Activated T-cell treated with anti-CD3 and anti-CD28 coated beads, Interleukin-2, amount 50 U/mL, for 72 hours (primary cell): ENCODE data around the gene TNK2. TPM values are rescaled to one million over a fixed set of nuclear protein-coding genes. Genes with fewer than 3 reads are reported as not detected.

ENCODE experiments used
- ATAC-seq, 2 donors: fragments of 150-1000 bp; cut with Tn5 transposase; replicated peaks in 1 of 2; 2 replicates each; pipeline ENCODE4 v1.10.0; 2021; ENCODE audit warnings: moderate library complexity in 2 of 2, mild to moderate bottlenecking in 1 of 2
- DNase-seq, 2 donors: peaks; one replicate each; pipeline ENCODE4 v3.0.0; 2021 to 2022; ENCODE audit warnings: mixed read lengths in 1 of 2
- H3K27ac Mint-ChIP-seq: one replicate; pipeline ENCODE4 v1.8.0; 2022; ENCODE audit warnings: mild to moderate bottlenecking, moderate library complexity, mixed read lengths
- H3K27me3 Mint-ChIP-seq: one replicate; pipeline ENCODE4 v1.8.0; 2022; ENCODE audit warnings: low read depth, mixed read lengths
- H3K36me3 Mint-ChIP-seq, 2 donors: one replicate each; pipeline ENCODE4 v1.8.0; 2022; ENCODE audit warnings: mixed read lengths in 2 of 2, mild to moderate bottlenecking in 1 of 2; ENCODE audit not compliant: insufficient read depth in 2 of 2
- H3K4me1 Mint-ChIP-seq: one replicate; pipeline ENCODE4 v1.8.0; 2022; ENCODE audit warnings: low read depth, mixed read lengths
- H3K4me3 Mint-ChIP-seq, 2 donors: one replicate each; pipeline ENCODE4 v1.8.0; 2022; ENCODE audit warnings: mild to moderate bottlenecking in 2 of 2, mixed read lengths in 2 of 2, moderate library complexity in 2 of 2
- H3K9me3 Mint-ChIP-seq, 2 donors: one replicate each; pipeline ENCODE4 v1.8.0; 2022; ENCODE audit warnings: mixed read lengths in 2 of 2
- total RNA-seq, 2 donors: library from RNA; stranded (reverse); gene quantifications; one replicate each; pipeline ENCODE4 v1.2.3, GENCODE V29; 2022

TNK2 gene
- total RNA-seq, 2 donors from 2014 or later = 94.8 to 112 TPM

DNA sequence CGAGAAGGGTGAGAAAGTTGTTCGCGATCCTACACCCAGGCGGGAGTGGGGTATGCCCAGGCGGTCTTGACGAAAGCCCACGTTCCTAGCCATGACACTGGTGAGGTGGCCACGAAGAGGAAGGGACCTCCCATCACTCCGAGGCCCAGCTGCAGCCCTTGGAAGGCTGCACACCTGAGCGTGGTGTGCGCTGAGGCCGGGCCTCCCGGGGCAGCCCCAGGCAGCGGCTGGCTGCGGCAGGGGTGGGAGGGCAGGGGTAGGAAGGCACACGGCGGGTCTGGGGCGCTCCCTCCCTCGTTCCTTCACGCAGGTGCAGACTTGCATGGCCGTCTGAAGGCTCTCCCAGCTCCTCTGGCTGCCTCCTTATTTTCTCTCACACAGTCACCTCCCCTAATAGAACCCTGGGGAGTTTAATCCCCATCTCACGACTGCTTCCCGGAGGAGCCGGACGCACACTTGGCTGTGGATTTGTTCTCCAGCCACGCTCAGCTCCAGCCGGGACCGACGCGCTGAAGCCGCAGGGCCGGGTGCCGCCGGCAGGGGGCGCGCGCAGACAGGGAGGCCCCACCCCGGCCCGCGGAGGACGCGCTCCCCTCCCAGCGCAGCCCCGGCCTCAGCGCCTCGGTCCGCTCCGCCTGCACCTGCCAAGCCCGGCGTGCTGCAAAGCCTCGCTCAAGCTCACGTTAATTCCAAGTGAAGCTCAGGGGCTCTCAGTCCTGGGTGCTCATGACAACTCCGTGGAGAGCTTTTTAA lies 58.9 kb downstream of the TNK2 start:
- Mint-ChIP-seq H3K36me3 (no peaks in the 10 kb centered on the region), H3K4me3 (no peak overlapping the region), H3K27me3 (peaks cover 8% of the 10 kb centered on the region), H3K4me1 (peaks cover 19% of the 10 kb centered on the region), H3K9me3 (no peaks in the 10 kb centered on the region), H3K27ac (no peak overlapping the region)
- ATAC-seq (no peak), DNase-seq (no peak)

DNA sequence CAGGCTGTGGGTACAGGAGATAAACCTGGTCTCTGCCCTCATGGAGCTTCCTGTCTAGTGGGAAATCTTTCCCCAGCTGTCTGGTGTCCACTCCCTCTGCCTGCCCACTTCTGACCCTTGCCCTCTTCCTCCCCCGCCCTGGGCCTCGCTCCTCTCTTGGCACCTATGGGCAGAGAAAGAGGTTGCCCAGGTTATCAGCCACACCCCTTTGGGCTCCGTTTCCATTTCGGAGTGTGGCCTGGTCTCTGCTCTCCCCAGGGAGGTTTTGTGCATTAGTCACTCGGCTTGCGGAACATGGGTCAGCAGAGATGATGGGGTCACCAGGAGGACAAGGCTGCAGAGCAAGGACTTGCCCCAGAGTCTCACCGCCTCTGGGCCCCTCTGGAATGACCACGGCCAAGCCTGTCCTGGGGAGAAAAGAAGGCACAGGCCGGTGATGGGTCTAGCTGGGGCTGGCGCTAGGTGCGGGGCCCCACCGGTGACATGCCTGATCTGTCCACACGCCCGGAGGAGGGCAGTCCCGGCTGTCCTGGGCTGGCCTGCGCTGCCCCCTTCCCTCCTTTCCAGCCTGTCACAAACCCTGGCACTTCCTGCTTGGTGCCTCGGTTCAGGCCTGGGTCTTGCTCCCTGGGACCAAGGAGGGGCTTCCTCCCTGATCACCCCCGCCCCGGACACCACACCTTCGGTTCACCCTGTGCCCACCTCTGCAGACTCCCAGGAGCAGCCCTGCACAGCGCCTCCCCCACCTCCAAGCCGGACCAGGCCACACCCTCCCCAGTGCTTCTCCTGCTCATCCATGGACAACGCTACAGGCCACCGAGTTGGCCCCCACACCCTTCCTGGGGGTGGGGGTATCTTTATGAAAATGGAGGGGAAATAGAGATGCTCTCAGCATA lies 61.0 kb downstream of the TNK2 start:
- H3K4me3 Mint-ChIP-seq = no peak overlapping the region
- H3K27ac Mint-ChIP-seq = no peak overlapping the region
- no peaks in the 10 kb centered on the region for H3K36me3 Mint-ChIP-seq
- peaks cover 8% of the 10 kb centered on the region for H3K27me3 Mint-ChIP-seq
- no peaks in the 10 kb centered on the region for H3K9me3 Mint-ChIP-seq
- no peak for DNase-seq
- H3K4me1 Mint-ChIP-seq = peaks cover 19% of the 10 kb centered on the region
- ATAC-seq = no peak

DNA sequence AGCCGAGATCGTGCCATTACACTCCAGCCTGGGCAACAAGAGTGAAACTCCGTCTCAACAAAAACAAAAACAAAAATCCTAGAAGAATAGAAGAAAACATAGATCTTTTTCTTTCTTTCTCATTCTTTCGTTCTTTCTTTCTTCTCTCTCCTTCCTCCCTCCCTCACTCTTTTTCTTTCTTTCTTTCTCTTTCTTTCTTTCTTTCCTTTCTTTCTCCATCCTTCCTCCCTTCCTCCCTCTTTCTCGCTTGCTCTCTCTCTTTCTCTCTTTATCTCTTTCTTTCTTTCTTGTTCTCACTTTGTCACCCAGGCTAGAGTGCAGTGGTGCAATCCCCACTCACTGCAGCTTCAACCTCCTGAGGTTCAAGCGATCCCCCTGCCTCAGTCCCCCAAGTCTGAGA lies 62.9 kb downstream of the TNK2 start:
- Mint-ChIP-seq H3K9me3 (no peaks in the 10 kb centered on the region), H3K27me3 (no peaks in the 10 kb centered on the region), H3K4me1 (peaks cover 7% of the 10 kb centered on the region), H3K27ac (no peak overlapping the region), H3K36me3 (no peaks in the 10 kb centered on the region), H3K4me3 (no peak overlapping the region)
- ATAC-seq (no peak), DNase-seq (no peak)

DNA sequence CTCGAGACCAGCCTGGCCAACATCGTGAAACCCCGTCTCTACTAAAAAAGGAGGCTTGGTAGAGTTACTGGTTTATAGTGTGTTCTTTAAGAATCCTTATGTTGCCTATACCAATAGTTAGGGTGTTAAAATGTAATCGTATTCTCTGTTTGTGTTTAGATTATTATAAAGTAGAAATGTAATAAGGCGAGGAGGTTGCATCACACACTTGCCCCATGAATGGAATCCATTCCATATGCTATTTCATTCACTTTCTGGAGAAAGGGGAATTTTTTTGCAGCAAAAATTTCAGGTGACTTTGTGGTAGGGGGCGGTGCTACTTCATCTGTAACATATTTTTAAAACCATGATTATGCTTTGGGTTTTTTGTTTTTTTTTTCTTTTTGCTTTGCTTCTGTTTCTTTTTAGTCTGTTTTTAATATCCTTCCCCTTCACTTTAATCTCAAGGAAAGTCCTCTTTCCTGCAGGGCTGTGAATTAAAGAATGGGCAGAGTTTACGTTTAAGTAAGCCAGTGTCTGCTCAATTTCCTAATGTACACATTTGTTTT lies 63.6 kb downstream of the TNK2 start:
- no peak for DNase-seq
- H3K9me3 Mint-ChIP-seq = no peaks in the 10 kb centered on the region
- H3K27ac Mint-ChIP-seq = no peak overlapping the region
- peaks cover 7% of the 10 kb centered on the region for H3K4me1 Mint-ChIP-seq
- no peak for ATAC-seq
- H3K27me3 Mint-ChIP-seq = no peaks in the 10 kb centered on the region
- no peaks in the 10 kb centered on the region for H3K36me3 Mint-ChIP-seq
- H3K4me3 Mint-ChIP-seq = no peak overlapping the region

DNA sequence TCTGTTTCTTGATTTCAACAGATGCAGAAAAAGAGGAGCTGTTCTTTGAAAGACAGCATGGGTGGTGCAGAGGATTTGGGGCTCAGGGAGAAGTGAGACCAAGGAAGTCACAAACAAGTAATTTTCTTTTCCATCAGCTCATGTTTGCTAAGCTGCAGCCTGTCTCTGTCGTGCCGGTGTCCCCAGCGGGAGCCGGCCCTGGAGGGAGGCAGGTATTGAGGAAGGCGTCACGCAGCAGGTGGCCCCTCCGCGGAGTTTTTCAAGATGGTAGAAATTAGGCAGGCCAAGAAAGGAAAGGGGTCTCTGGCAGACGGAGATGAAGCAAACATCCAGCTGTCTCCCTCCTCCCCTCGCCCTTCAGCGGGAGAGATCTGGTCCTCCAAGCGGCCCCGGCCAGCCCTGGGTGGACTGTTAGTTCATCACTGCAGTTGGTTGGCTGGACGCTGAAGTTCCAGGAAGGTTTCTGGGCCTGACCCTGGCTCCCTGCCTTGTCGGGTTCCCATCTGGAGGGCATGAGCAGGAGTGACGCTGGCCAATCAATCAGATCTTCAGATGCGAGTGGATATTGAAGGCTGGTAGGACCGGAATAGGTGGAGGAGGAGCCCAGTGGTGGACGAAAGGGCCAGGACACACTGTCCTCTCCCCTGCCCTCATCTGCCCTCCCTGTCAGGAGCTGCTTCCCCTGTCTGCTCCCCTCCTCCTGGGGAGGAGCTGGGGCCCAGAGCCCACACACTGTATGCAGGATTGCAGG lies 68.9 kb downstream of the TNK2 start:
- ATAC-seq = no peak
- Mint-ChIP-seq H3K4me3 (no peak overlapping the region), H3K4me1 (no peaks in the 10 kb centered on the region), H3K27me3 (no peaks in the 10 kb centered on the region), H3K36me3 (no peaks in the 10 kb centered on the region), H3K9me3 (no peaks in the 10 kb centered on the region), H3K27ac (no peak overlapping the region)
- no peak for DNase-seq

DNA sequence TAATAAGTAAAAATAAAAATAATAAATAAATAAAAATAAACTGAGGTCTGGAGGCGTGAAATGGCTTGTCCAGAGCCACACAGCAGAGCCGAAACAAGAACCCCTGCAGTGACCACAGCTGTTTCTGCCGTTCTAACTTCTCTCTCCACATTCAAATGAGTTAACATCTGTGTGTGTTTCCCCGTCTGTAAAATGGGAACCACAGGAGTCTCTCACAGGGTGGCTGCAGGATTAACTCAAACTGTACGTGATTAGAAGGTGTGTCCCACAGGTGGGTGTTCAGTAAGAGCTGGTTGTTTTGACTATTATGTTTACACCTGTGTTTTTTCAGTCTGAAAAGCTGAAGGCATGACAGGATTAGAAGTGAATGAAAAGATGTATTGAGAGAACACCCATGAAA lies 69.6 kb downstream of the TNK2 start:
- DNase-seq = no peak
- Mint-ChIP-seq H3K4me3 (no peak overlapping the region), H3K4me1 (no peaks in the 10 kb centered on the region), H3K27me3 (no peaks in the 10 kb centered on the region), H3K36me3 (no peaks in the 10 kb centered on the region), H3K27ac (no peak overlapping the region), H3K9me3 (no peaks in the 10 kb centered on the region)
- no peak for ATAC-seq

DNA sequence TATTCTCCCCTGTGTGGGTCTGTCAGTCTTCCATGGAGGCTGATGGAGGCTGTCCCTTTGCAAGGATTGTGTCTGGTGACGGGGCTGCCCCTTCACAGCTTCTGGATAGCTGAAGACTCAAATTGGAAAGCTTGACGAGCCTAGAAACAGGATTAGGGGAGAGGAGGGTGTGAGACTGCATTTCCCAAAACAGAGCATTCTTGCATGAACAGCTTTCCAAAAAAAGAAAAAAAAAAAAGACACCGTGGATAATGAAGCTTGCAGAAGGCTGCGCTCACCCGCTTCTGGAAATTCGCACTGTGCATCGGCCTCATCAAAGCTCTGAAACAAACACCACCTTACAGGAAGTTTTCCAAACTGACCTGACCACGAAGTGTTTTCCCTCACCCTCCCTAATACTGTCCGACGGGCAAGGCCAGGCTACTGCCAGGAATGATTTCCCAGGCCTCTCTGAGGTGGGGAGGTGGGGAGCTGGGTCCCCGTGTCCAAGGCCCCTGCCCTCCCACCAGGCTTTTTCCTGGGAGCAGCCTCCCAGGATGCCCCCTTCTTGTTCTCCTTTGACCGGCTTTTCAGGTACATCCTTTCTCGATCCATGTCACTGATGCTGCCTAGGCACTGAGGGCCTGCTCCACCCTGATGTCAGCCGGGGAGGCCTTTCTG lies 71.7 kb downstream of the TNK2 start:
- H3K4me1 Mint-ChIP-seq = no peaks in the 10 kb centered on the region
- H3K27ac Mint-ChIP-seq = no peak overlapping the region
- H3K4me3 Mint-ChIP-seq = no peak overlapping the region
- no peaks in the 10 kb centered on the region for H3K9me3 Mint-ChIP-seq
- H3K36me3 Mint-ChIP-seq = no peaks in the 10 kb centered on the region
- no peaks in the 10 kb centered on the region for H3K27me3 Mint-ChIP-seq
- DNase-seq (no peak), ATAC-seq (no peak)

DNA sequence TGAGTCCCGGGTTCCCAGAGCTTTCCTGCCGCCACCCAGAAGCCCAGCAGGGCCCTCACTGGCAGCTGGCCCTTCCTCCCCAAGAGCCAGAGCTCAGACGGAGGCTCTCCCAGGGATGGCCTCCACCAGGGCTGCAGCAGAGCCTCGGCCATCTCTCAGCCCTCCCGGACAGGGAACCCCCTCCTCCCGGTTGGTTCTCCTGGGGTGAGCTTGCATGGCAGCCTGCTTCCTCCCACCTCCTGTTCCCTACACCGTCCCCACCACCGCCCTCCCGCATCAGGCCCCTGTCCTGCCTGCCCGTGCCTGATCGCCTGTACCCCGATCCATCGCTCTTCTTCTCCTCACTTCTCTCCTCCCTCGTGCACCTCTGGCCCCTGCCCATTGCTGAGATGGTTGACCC lies 72.6 kb downstream of the TNK2 start:
- H3K27me3 Mint-ChIP-seq = no peaks in the 10 kb centered on the region
- H3K36me3 Mint-ChIP-seq = no peaks in the 10 kb centered on the region
- H3K4me3 Mint-ChIP-seq = no peak overlapping the region
- no peaks in the 10 kb centered on the region for H3K4me1 Mint-ChIP-seq
- no peak for ATAC-seq
- no peak for DNase-seq
- H3K27ac Mint-ChIP-seq = no peak overlapping the region
- no peaks in the 10 kb centered on the region for H3K9me3 Mint-ChIP-seq

DNA sequence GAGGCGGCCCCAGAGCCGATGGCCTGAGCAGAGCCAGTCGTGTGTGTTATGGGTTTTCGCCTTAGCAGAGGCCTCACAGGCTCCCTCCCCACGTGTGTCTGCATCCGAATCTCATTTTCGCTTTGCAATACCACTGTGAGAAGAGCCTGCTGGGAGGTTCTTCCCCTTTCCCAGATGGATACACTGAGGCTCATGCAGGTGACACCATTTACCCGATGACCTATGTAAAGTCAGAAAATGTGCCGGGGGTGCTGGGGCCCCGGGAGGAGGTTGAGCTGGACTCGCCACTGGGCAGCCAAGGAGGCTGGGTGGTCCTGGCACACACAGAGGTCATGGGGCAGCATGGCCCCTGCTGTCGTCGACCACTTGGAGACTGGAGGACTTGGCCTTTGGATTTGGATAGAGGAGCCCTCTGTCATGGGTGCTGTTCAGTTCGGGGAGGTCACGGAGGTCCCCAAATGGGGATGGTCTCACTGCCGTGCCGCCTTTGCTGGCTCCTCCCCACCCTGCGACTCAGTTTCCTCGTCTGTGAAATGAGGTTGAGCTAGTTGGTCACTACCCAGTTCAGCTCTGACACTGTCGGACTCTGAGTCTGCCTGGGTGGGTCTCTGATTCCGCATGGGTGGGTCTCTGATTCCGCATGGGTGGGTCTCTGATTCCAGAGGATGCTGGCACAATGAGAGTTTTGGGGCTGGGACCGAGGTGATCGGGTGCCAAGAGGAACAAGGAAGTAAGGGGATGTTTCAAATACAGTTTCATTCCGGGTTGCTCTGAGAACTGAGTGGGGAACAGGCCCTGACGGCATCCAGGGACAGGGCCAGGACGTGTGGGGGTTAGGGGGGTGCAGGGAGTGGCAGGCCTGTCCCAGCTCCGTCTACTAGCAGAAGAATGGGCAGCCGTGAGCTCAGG lies 73.4 kb downstream of the TNK2 start:
- Mint-ChIP-seq H3K4me3 (no peak overlapping the region), H3K9me3 (no peaks in the 10 kb centered on the region), H3K4me1 (no peaks in the 10 kb centered on the region), H3K27me3 (no peaks in the 10 kb centered on the region), H3K27ac (no peak overlapping the region), H3K36me3 (no peaks in the 10 kb centered on the region)
- ATAC-seq (no peak), DNase-seq (no peak)

DNA sequence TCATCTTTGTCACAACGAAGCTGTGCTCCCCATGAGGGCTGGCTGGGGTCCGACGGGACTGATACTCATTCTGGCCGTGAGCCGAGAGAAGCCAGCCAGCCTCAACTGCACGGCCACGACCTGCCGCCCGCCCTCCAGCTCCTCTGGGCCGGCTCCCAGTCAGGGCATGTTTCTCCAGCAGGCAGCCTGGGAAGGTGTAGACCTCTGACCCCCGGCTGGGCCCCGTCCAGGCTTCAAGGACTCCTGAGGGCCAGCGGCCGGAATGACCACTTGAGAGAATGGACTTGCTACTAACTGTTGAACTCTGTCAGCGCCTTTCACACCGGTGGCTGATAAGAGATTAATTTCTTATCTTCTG lies 78.5 kb downstream of the TNK2 start:
- ATAC-seq = no peak
- Mint-ChIP-seq H3K27me3 (no peaks in the 10 kb centered on the region), H3K4me1 (no peaks in the 10 kb centered on the region), H3K27ac (no peak overlapping the region), H3K9me3 (no peaks in the 10 kb centered on the region), H3K36me3 (no peaks in the 10 kb centered on the region), H3K4me3 (no peak overlapping the region)
- DNase-seq = no peak

DNA sequence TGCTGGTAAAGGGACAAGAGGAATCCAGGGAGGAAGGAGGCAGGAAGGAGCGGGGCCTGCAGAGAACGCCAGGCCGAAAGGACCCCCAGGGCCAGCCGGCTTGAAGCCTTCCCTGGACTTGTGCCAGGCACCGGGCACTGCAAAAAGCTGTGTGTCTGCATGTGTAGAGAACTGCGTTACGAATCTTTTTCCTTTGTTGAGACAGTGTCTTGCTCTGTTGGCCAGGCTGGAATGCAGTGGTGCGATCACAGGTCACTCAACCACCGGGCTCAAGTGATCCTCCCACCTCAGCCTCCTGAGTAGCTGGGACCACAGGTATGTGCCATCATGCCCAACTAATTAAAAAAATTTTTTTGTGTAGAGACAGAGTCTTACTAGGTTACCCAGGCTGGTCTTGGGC lies 79.6 kb downstream of the TNK2 start:
- Mint-ChIP-seq H3K4me3 (no peak overlapping the region), H3K27ac (no peak overlapping the region), H3K9me3 (no peaks in the 10 kb centered on the region), H3K4me1 (no peaks in the 10 kb centered on the region), H3K36me3 (no peaks in the 10 kb centered on the region), H3K27me3 (no peaks in the 10 kb centered on the region)
- DNase-seq (no peak), ATAC-seq (no peak)
